Measurements from ENCODE around the gene NRP1. TPM values are rescaled to one million over a fixed set of nuclear protein-coding genes. Genes with fewer than 3 reads are reported as not detected.

NRP1 gene
- total and polyA plus RNA-seq, 12 donors: 45.3 to 229 (median 157) TPM

GRCh38 chr10:33365871-33366411, 31.5 kb upstream of the NRP1 start:
- no peak for TF ChIP-seq CTCF (IDR thresholded peaks at IDR 0.05)
- peaks cover 0 to 25% (median 7%) of the 10 kb centered on the region in 11 donors for H3K9me3 ChIP-seq
- no peaks in the 10 kb centered on the region for H3K36me3 ChIP-seq
- H3K4me3 ChIP-seq: no peak overlapping the region
- peaks cover 0 to 22% (median 0%) of the 10 kb centered on the region in 9 donors for H3K4me1 ChIP-seq
- no peaks in the 10 kb centered on the region for H3K27me3 ChIP-seq
- DNase-seq: no peak
- ATAC-seq: peak in 1 of 8 donors; percentile 66
- intact Hi-C loops (cut with DNase I): no loop called here
- H3K27ac ChIP-seq: peak overlapping the region in 1 of 10 donors; percentile 84

GRCh38 chr10:33365301-33365700, 30.8 kb upstream of the NRP1 start:
- intact Hi-C loops (cut with DNase I): no loop called here
- DNase-seq: no peak
- no peak for ATAC-seq
- peak overlapping the region in 1 of 10 donors; percentile 84 for H3K27ac ChIP-seq
- no peaks in the 10 kb centered on the region for H3K27me3 ChIP-seq
- peaks cover 0 to 22% (median 0%) of the 10 kb centered on the region in 9 donors for H3K4me1 ChIP-seq
- peaks cover 0 to 25% (median 7%) of the 10 kb centered on the region in 11 donors for H3K9me3 ChIP-seq
- no peaks in the 10 kb centered on the region for H3K36me3 ChIP-seq
- H3K4me3 ChIP-seq: no peak overlapping the region
- TF ChIP-seq CTCF (IDR thresholded peaks at IDR 0.05): no peak
- 95 to 97% methylated on average over 1 of the region's 1 CpG for WGBS, 2 donors

- H3K9me3 ChIP-seq: peaks cover 0 to 25% (median 7%) of the 10 kb centered on the region in 11 donors
- DNase-seq: no peak
- no peak overlapping the region for H3K4me3 ChIP-seq
- no peak overlapping the region for H3K27ac ChIP-seq
- no peaks in the 10 kb centered on the region for H3K36me3 ChIP-seq
- ATAC-seq: no peak
- intact Hi-C loops (cut with DNase I): no loop called here
- H3K27me3 ChIP-seq: no peaks in the 10 kb centered on the region
- no peak for TF ChIP-seq CTCF (IDR thresholded peaks at IDR 0.05)
- peaks cover 0 to 22% (median 0%) of the 10 kb centered on the region in 9 donors for H3K4me1 ChIP-seq
Measured at GRCh38 chr10:33363106-33363505, 28.6 kb upstream of the NRP1 start.

GRCh38 chr10:33358016-33358415, 23.5 kb upstream of the NRP1 start:
- TF ChIP-seq CTCF (IDR thresholded peaks at IDR 0.05): no peak
- H3K4me3 ChIP-seq: no peak overlapping the region
- H3K27ac ChIP-seq: no peak overlapping the region
- H3K36me3 ChIP-seq: no peaks in the 10 kb centered on the region
- no peak for DNase-seq
- no peaks in the 10 kb centered on the region for H3K27me3 ChIP-seq
- WGBS, 2 donors: 68 to 80% methylated on average over 4 of the region's 4 CpGs
- intact Hi-C loops (cut with DNase I): loop anchor here in 1 of 10 donors (10.0 kb wide), 1 partner anchor 97 kb away; no protein-coding TSS in a partner anchor
- peaks cover 0 to 4% (median 0%) of the 10 kb centered on the region in 11 donors for H3K9me3 ChIP-seq
- peaks cover 0 to 8% (median 0%) of the 10 kb centered on the region in 9 donors for H3K4me1 ChIP-seq
- ATAC-seq: no peak
